Esophagus squamous epithelium (tissue), 5 donors: Measurements from ENCODE around the gene BAHCC1. TPM values are rescaled to one million over a fixed set of nuclear protein-coding genes. Genes with fewer than 3 reads are reported as not detected.
A peak's percentile ranks its signal among the peaks of the same experiment; 100 is the strongest.
"Not testable (repeated sequence)": the region's sequence is repeated elsewhere in the genome, so short reads cannot be mapped to it uniquely, and the experiment has no call there.

Experiments
- DNase-seq: peaks from one replicate; lab custom pipeline; 2025; lab: John Stamatoyannopoulos, UW
- H3K27ac ChIP-seq, 4 donors: fragments of 200-600 bp; sonication (generic); one replicate each; pipeline ENCODE4 v1.5.1; 2016 to 2019; ENCODE audit warnings: mild to moderate bottlenecking in 1 of 4
- H3K27me3 ChIP-seq, 4 donors: fragments of 200-600 bp; sonication (generic); 1 replicate in 3 of 4; 2 replicates in 1 of 4; pipeline versions ENCODE4 v1.5.1 to v1.6.0; 2017 to 2021; ENCODE audit warnings: antibody characterized with exemption in 1 of 4
- H3K36me3 ChIP-seq, 3 donors: fragments of 200-600 bp; sonication (generic); one replicate each; pipeline ENCODE4 v1.5.1; 2016 to 2019
- H3K4me1 ChIP-seq, 3 donors: fragments of 200-600 bp; sonication (generic); one replicate each; pipeline ENCODE4 v1.5.1; 2017 to 2019
- H3K4me3 ChIP-seq, 4 donors: fragments of 200-600 bp; sonication (generic); 1 replicate in 3 of 4; 2 replicates in 1 of 4; pipeline ENCODE4 v1.5.1; 2016 to 2019; ENCODE audit warnings: mild to moderate bottlenecking in 2 of 4, moderate library complexity in 1 of 4
- H3K9me3 ChIP-seq, 3 donors: fragments of 200-600 bp; sonication (generic); one replicate each; pipeline ENCODE4 v1.5.1; 2016 to 2019
- POLR2A ChIP-seq, 4 donors: fragments of 450-650 bp; IDR thresholded peaks; one replicate each; pipeline ENCODE4 v1.6.1; 2017; ENCODE audit warnings: antibody characterized with exemption in 4 of 4, mild to moderate bottlenecking in 4 of 4, moderate library complexity in 3 of 4
- WGBS, 2 donors: methylation state at CpG; one replicate each; pipeline ENCODE4 v1.1.5; 2018; 5-methylcytosine and 5-hydroxymethylcytosine counted together
- intact Hi-C: fragments of 100-400 bp; cut with DNase I; formaldehyde crosslinking; loops from one replicate; pipeline ENCODE4 v1.15.0; 2022
- total RNA-seq, 4 donors: library from RNA; depleted of rRNA; stranded (reverse); fragments of >200 nt; gene quantifications; one replicate each; pipeline ENCODE4 v1.1.0, GENCODE V29; 2016
- TF ChIP-seq, protein P1 (sequence below), 6 experiments: fragments of 450-650 bp in 4 of 6; fragments of 200-600 bp in 2 of 6; sonication (generic) in 2 of 6; IDR thresholded peaks; one replicate each; pipeline ENCODE4 v1.5.1; 2016 to 2019; ENCODE audit warnings: antibody characterized with exemption in 6 of 6, mild to moderate bottlenecking in 4 of 6, moderate library complexity in 4 of 6
- donor health status: DM: yes; HTN: yes; CAD: no.

BAHCC1 gene
- total RNA-seq, 4 donors from 2014 or later, result 3.8 to 10.6 (median 5.4) TPM

DNA sequence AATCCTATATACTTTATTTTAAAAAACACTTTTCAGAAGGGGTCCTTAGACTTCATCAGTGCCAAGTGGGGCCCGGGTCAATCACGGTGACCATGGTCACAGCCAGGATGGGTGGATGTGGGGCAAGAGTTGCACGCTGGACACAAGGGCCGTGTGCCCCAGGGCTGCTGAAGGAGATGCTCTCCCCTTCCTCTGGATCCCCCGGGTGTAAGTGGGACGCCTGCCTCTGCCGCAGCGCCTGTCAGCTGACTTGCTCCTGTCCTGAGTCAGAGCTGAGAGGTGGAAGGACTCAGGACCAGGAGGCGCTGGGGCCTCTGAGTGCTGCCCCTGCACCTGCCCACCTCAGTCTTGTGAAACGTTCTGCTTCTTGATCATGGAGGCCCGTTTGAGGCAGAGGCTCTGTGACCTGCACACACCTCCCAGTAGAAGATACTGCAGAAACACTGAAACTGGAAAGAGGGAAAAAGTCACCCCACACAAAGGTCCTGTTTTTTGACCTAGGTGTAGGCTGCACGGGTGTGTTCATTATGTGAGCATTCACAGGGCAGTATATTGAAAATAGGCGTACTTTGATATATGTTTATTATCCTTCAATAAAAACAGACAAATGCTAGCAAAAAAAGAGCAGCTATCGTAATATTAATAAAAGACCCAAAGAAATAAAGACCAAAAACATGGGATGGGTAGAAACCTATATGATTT lies 40.9 kb upstream of the BAHCC1 start:
- WGBS, 2 donors, result 74 to 77% methylated on average over 9 to 14 of the region's 14 CpGs
- Histone ChIP-seq H3K27ac (no peak overlapping the region), H3K9me3 (no peaks in the 10 kb centered on the region), H3K4me1 (peaks cover 12 to 17% (median 14%) of the 10 kb centered on the region in 3 donors), H3K36me3 (no peaks in the 10 kb centered on the region), H3K4me3 (no peak overlapping the region), H3K27me3 (no peaks in the 10 kb centered on the region)
- no peak for DNase-seq
- TF ChIP-seq POLR2A (IDR thresholded peaks at IDR 0.05), result no peak
- TF ChIP-seq, protein P1, sequence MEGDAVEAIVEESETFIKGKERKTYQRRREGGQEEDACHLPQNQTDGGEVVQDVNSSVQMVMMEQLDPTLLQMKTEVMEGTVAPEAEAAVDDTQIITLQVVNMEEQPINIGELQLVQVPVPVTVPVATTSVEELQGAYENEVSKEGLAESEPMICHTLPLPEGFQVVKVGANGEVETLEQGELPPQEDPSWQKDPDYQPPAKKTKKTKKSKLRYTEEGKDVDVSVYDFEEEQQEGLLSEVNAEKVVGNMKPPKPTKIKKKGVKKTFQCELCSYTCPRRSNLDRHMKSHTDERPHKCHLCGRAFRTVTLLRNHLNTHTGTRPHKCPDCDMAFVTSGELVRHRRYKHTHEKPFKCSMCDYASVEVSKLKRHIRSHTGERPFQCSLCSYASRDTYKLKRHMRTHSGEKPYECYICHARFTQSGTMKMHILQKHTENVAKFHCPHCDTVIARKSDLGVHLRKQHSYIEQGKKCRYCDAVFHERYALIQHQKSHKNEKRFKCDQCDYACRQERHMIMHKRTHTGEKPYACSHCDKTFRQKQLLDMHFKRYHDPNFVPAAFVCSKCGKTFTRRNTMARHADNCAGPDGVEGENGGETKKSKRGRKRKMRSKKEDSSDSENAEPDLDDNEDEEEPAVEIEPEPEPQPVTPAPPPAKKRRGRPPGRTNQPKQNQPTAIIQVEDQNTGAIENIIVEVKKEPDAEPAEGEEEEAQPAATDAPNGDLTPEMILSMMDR (IDR thresholded peaks at IDR 0.05), result no peak
- intact Hi-C loops, result no loop called here

DNA sequence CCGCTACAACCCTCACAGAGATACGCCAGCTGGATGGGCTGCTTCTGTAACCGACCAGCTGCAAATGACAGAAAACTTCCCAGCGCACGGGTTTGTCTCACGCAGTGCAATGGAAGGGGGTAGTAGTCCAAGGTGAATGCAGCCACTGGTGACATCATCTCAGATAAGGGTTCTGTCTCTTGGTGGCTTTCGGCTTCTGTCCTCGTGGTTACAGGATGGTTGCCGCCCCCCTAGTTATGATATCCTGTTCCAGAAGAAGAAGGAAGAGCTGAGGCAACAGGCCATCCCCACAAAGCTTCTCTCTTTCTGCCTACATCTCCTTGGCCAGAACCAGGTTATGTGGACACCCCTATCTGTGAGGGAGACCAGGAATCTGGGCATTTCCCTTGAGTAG lies 40.3 kb upstream of the BAHCC1 start:
- TF ChIP-seq, protein P1 (IDR thresholded peaks at IDR 0.05), result no peak
- no peak for TF ChIP-seq POLR2A (IDR thresholded peaks at IDR 0.05)
- no peaks in the 10 kb centered on the region for H3K9me3 ChIP-seq
- WGBS, 2 donors, result 92 to 93% methylated on average over 7 to 9 of the region's 9 CpGs
- no peak overlapping the region for H3K27ac ChIP-seq
- H3K27me3 ChIP-seq, result no peaks in the 10 kb centered on the region
- intact Hi-C loops, result no loop called here
- no peak for DNase-seq
- peaks cover 7 to 11% (median 10%) of the 10 kb centered on the region in 3 donors for H3K4me1 ChIP-seq
- no peaks in the 10 kb centered on the region for H3K36me3 ChIP-seq
- H3K4me3 ChIP-seq, result no peak overlapping the region

- Histone ChIP-seq H3K27me3 (no peaks in the 10 kb centered on the region), H3K9me3 (no peaks in the 10 kb centered on the region), H3K4me1 (peaks cover 3 to 21% (median 10%) of the 10 kb centered on the region in 3 donors), H3K4me3 (no peak overlapping the region), H3K36me3 (no peaks in the 10 kb centered on the region), H3K27ac (no peak overlapping the region)
- intact Hi-C loops, result no loop called here
- DNase-seq, result no peak
- WGBS, 2 donors, result 72 to 75% methylated on average over 8 of the region's 8 CpGs
- TF ChIP-seq, protein P1 (IDR thresholded peaks at IDR 0.05), result no peak
- no peak for TF ChIP-seq POLR2A (IDR thresholded peaks at IDR 0.05)
Measured at GRCh38 chr17:81359218-81359617, 36.0 kb upstream of the BAHCC1 start.

DNA sequence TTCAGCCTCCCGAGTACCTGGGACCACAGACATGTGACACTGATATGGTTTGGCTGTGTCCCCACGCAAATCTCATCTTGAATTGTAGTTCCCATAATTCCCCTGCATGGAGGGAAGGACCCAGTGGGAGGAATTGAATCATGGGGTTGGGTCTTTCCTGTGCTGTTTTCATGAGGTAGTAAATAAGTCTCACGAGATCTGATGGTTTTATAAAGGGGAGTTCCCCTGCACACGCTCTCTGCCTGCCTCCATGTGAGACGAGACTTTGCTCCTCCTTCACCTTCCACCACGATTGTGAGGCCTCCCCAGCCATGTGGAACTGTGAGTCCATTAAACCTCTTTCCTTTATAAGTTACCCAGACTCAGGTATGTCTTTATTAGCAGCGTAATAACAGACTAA lies 33.3 kb upstream of the BAHCC1 start:
- peaks cover 0 to 12% (median 0%) of the 10 kb centered on the region in 4 donors for H3K27me3 ChIP-seq
- peaks cover 24 to 47% (median 33%) of the 10 kb centered on the region in 3 donors for H3K4me1 ChIP-seq
- DNase-seq, intact Hi-C loops, H3K4me3 ChIP-seq, H3K9me3 ChIP-seq, H3K36me3 ChIP-seq: not testable (repeated sequence)
- 49 to 67% methylated on average over 5 to 7 of the region's 7 CpGs for WGBS, 2 donors
- H3K27ac ChIP-seq, result peak overlapping the region in 2 of 4 donors; percentile 33 to 44

- WGBS, 2 donors, result 55 to 56% methylated on average over 2 to 8 of the region's 26 CpGs
- H3K9me3 ChIP-seq, result no peaks in the 10 kb centered on the region
- TF ChIP-seq, protein P1 (IDR thresholded peaks at IDR 0.05), result no peak
- no peak for TF ChIP-seq POLR2A (IDR thresholded peaks at IDR 0.05)
- H3K4me1 ChIP-seq, result peaks cover 24 to 47% (median 33%) of the 10 kb centered on the region in 3 donors
- no peaks in the 10 kb centered on the region for H3K36me3 ChIP-seq
- H3K27me3 ChIP-seq, result peaks cover 0 to 32% (median 0%) of the 10 kb centered on the region in 4 donors
- H3K4me3 ChIP-seq, result peak overlapping the region in 3 of 4 donors; percentile 24 to 55 (median 37)
- DNase-seq, result no peak
- peak overlapping the region; percentile 77 to 91 (median 82) for H3K27ac ChIP-seq
- intact Hi-C loops, result no loop called here
Measured at GRCh38 chr17:81364278-81365147, 30.7 kb upstream of the BAHCC1 start.
